LNCaP clone FGC (cell line): ENCODE measurements around the gene SPAG7.

Experiments
- DNase-seq: peaks from one replicate; pipeline ENCODE4 v3.0.0-alpha.2; 2011; ENCODE audit warnings: low read depth
- H3K4me3 ChIP-seq: 2 replicates; pipeline ENCODE4 v1.5.1; 2011; ENCODE audit warnings: mild to moderate bottlenecking, low read depth, low read length, control low read depth
- TF ChIP-seq, protein P1 (sequence below): IDR thresholded peaks from 2 replicates; pipeline ENCODE4 v1.5.1; 2012; ENCODE audit warnings: mild to moderate bottlenecking; ENCODE audit not compliant: control insufficient read depth, insufficient read depth; ENCODE audit errors: extremely low read depth

The SPAG7 gene, protein sequence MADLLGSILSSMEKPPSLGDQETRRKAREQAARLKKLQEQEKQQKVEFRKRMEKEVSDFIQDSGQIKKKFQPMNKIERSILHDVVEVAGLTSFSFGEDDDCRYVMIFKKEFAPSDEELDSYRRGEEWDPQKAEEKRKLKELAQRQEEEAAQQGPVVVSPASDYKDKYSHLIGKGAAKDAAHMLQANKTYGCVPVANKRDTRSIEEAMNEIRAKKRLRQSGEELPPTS

DNA sequence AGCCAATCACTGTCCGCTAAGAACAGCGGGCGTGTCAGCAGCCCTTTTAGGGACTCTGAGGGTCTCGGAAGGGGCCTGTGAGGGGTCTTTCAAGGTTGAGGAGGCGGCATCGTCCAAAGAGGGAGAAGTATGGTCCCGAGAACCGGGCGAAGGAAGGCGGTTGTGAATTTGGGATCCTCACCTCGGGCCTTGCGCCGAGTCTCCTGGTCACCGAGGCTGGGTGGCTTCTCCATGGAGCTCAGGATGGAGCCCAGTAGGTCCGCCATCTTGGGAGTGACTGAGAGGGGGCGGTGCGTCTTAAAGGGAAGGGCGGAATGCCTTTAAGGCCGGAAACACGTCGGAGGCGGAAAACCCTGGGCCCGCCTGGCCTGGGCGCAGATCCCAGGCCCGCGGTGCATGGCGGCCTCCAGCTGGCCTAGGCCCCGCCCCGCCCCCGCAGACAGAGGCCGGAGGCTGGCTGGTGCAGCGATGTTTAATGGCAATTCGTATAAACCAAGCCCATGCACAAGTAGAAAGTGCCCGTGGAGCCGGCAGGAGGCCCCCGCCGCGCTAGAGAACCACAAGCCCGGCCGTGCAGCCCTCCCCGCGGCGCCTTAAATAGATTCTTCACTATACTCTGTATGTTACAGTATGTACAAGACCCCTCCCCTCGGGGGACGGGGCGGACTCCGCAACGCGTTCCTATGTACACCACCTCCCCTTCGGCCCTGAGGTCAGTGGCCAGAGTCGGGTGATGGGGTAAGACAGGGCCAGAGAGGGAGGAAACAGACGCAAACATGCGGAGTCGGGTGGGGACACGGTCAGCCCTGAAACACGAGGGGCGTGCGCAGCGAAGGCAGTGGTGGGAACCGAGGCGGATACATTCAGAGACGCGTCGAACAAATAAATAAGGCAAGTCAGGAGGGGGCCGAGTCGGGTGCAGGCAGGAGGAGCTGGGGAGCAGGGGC, at the start of gene SPAG7:
Gene SPAG7, minus strand, starts transcription at position 279 of the 947 bp plus-strand sequence. Its CDS starts 13 bp downstream, at position 266.
- DNase-seq, result peak; percentile 92
- TF ChIP-seq, protein P1, sequence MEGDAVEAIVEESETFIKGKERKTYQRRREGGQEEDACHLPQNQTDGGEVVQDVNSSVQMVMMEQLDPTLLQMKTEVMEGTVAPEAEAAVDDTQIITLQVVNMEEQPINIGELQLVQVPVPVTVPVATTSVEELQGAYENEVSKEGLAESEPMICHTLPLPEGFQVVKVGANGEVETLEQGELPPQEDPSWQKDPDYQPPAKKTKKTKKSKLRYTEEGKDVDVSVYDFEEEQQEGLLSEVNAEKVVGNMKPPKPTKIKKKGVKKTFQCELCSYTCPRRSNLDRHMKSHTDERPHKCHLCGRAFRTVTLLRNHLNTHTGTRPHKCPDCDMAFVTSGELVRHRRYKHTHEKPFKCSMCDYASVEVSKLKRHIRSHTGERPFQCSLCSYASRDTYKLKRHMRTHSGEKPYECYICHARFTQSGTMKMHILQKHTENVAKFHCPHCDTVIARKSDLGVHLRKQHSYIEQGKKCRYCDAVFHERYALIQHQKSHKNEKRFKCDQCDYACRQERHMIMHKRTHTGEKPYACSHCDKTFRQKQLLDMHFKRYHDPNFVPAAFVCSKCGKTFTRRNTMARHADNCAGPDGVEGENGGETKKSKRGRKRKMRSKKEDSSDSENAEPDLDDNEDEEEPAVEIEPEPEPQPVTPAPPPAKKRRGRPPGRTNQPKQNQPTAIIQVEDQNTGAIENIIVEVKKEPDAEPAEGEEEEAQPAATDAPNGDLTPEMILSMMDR, result 0 out of 2 replicates have a peak, but pooled peaks have one; percentile 1

DNA sequence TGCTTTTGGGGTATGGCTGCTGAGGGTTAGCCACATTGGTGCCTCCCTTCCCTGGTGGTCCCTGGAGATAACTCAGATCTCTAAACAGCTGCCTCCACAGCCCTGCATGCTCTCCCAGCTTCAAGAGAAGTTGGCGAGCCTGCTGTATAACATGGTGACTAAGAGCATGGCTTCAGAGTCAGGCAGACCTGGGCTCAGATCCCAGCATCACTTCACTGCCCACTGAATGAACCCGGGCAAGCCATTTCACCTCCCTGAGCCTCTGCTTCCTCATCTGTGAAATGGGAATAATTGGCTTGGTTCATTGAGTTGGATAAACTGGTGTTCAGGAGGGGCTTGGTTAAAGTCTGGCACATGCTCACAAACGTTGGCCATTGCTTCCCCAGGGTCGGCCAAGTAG, 46.7 kb upstream of the SPAG7 start:
- H3K4me3 ChIP-seq, result no peak overlapping the region
- TF ChIP-seq, protein P1, result no peak
- no peak for DNase-seq

More for the DNA sequence above, at the start of gene SPAG7:
- H3K4me3 ChIP-seq, result peak within 1 kb of the TSS; percentile 80

DNA sequence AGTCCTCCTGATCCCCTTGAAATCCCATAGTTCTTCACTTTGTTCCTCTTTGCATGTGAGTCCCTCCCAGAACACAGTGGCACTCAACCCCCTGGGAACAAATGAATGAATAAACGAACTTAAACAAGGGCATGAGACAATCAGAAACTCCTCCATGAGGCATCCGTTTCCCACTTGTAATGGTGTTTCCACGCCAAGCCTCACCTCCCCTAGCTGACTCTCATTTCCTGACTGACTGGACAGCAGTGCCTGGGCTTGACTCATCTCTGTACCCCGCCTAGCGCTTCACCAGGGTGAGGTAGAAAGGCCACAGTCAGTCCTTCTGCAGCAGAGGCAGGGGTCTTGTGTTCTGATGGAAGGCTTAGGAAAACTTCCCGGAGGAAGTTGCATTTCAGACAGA, 44.3 kb upstream of the SPAG7 start:
- no peak overlapping the region for H3K4me3 ChIP-seq
- DNase-seq, result no peak
- TF ChIP-seq, protein P1, result no peak

DNA sequence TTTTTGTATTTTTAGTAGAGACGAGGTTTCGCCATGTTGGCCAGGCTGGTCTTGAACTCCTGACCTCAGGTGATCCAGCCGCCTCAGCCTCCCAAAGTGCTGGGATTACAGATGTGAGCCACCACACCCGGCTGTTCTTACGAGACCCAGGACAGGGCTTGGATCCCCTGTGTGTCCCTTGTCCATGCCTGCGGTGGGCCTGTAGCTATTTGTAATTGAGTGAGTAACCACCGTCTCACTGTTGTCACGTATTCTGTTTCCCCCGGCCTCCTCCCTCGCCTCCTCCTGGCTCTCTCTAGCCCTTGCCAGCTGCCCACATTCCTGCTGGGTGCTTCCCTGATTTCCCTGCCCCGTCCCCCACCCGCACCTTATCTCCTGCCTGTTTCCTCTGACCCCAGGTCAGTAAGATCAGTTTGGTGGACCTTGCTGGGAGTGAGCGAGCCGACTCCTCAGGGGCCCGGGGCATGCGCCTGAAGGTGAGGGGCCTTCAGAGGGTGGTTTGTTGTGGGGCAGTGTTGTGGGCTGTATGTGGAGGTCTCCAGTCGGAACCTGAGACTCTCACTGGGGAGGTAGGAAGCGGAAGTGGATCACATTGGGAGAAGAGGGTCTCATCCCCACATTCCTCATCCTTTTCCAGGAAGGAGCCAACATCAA, 35.7 kb upstream of the SPAG7 start:
- no peak for DNase-seq
- TF ChIP-seq, protein P1, result no peak
- no peak overlapping the region for H3K4me3 ChIP-seq

DNA sequence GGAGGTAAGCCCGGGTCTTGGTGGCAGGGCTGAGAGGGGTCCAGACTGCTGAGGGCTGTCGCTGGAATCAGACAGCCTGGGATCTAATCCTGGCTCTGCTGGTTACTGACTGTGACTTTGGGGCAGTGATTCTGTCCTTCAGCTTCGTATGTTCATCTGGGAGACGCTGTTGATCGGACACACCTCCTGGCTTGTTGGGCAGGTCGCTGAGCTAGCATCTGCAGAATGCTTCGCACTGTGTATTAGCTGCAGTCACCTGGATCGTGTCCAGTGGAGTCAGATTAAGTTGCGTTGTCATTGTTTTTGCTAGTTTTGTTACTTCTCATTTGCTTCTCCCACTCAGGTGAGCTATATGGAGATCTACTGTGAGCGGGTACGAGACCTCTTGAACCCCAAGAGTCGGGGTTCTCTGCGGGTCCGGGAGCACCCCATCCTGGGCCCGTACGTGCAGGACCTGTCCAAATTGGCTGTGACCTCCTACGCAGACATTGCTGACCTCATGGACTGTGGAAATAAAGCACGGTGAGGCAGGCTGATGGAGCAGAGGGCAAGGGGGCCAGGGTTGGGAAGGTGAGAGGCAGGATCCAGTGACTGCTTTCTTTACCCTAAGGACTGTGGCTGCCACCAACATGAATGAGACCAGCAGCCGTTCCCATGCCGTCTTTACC, 34.6 kb upstream of the SPAG7 start:
- TF ChIP-seq, protein P1, result no peak
- DNase-seq, result no peak
- no peak overlapping the region for H3K4me3 ChIP-seq

DNA sequence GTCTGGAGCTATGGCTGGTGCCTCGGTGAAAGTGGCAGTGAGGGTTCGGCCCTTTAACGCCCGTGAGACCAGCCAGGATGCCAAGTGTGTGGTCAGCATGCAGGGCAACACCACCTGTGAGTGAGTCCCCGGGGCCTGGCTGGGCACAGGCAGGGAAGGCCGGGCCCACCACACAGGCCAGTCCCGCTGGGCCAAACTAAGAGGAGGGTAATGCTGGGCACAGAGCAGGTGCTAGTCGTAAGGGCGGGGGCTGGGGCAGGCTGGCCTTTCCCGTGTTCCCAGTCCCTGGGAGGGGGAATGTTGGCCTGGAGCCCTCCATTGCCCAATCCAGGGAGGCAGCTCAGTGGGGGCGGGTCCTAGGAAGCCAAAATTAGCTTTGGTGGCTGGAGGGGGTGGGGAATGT, 32.6 kb upstream of the SPAG7 start:
- TF ChIP-seq, protein P1, result no peak
- no peak for DNase-seq
- H3K4me3 ChIP-seq, result no peak overlapping the region
